Adrenal gland (tissue), 12 donors: ENCODE measurements around the gene NUDT6. TPM values are rescaled to one million over a fixed set of nuclear protein-coding genes. Genes with fewer than 3 reads are reported as not detected.

ENCODE experiments used
- DNase-seq, 7 donors: peaks; one replicate each; pipeline ENCODE4 v3.0.0-alpha.2; 2019 to 2020
- H3K27ac ChIP-seq, 5 donors: fragments of 200-600 bp; sonication (generic) in 4 of 5; 1 replicate in 3 of 5; 2 replicates in 2 of 5; pipeline versions ENCODE4 v1.5.1 to v1.8.0; 2016 to 2020; ENCODE audit warnings: mild to moderate bottlenecking in 1 of 5
- H3K27me3 ChIP-seq: fragments of 200-600 bp; 2 replicates; pipeline ENCODE4 v1.8.0; 2021
- H3K36me3 ChIP-seq, 2 donors: fragments of 200-600 bp; replicated peaks in 1 of 2; 1 replicate in 1 of 2; 2 replicates in 1 of 2; pipeline versions ENCODE4 v1.5.1 to v1.8.0; 2018 to 2022
- H3K4me1 ChIP-seq, 2 donors: fragments of 200-600 bp; replicated peaks in 1 of 2; 1 replicate in 1 of 2; 2 replicates in 1 of 2; pipeline versions ENCODE4 v1.5.1 to v1.8.0; 2018 to 2021
- H3K4me3 ChIP-seq, 4 donors: fragments of 200-600 bp; sonication (generic) in 3 of 4; one replicate each; pipeline ENCODE4 v1.5.1; 2016 to 2018
- H3K9me3 ChIP-seq, 3 donors: fragments of 200-600 bp; sonication (generic) in 1 of 3; replicated peaks in 1 of 3; 1 replicate in 2 of 3; 2 replicates in 1 of 3; pipeline versions ENCODE4 v1.5.1 to v1.8.0; 2016 to 2021
- CTCF ChIP-seq, 6 experiments: fragments of 450-650 bp in 4 of 6; fragments of 200-600 bp in 2 of 6; sonication (generic) in 1 of 6; IDR thresholded peaks; 1 replicate in 5 of 6; 2 replicates in 1 of 6; pipeline versions ENCODE4 v1.5.1 to v1.8.0; 2016 to 2021; ENCODE audit warnings: antibody characterized with exemption in 6 of 6, mild to moderate bottlenecking in 2 of 6, moderate library complexity in 1 of 6
- POLR2A ChIP-seq, 2 donors: fragments of 450-650 bp; IDR thresholded peaks; one replicate each; pipeline ENCODE4 v1.6.1; 2017; ENCODE audit warnings: antibody characterized with exemption in 2 of 2, mild to moderate bottlenecking in 2 of 2, moderate library complexity in 1 of 2
- WGBS, 4 donors: extraction: QIAGEN DNeasy Blood & Tissue Kit in 2 of 4; methylation state at CpG; one replicate each; pipeline versions ENCODE4 v1.1.5 to v1.1.7; 2013 to 2017; 5-methylcytosine and 5-hydroxymethylcytosine counted together
- intact Hi-C, 2 donors: fragments of 100-400 bp; cut with DNase I; formaldehyde crosslinking; loops; one replicate each; pipeline versions ENCODE4 v1.14.1 to v1.15.0; 2022 to 2023
- polyA plus RNA-seq, 3 donors: library from polyadenylated mRNA; stranded (reverse); fragments of 200-250 nt in 2 of 3; fragments of 350-450 nt in 1 of 3; fragmentation: Illumina TruSeq in 1 of 3; extraction: RNeasy Lipid Tissue Mini Kit (QIAGEN cat#74804) in 1 of 3; gene quantifications; one replicate each; pipeline ENCODE4 v1.2.3, GENCODE V29; 2013 to 2014
- total RNA-seq, 9 donors: library from RNA; depleted of rRNA in 4 of 9; stranded (reverse); fragments of >200 nt in 4 of 9; fragments of 120-200 nt in 1 of 9; fragmentation: NEBNext Ultra II Directional in 1 of 9; extraction: Animal tissue kit (Norgen Biotek cat#: 25700) in 1 of 9; gene quantifications; one replicate each; pipeline versions ENCODE4 v1.1.0 to v1.2.4, GENCODE V29; 2013 to 2023
- donor health status: healthy with polysubstance abuse.
- donor health status: Bipolar disorder and iron deficiency.
- donor health status: DM: yes; HTN: yes; CAD: no.
- donor health status: DM: no; HTN: no; CAD: no.
- donor health status: DM: no; HTN: no; CAD: no.
- donor health status: DM: yes; HTN: yes; CAD: no.

NUDT6 gene
- total and polyA plus RNA-seq, 12 donors, result 6.4 to 31.1 (median 15.8) TPM

DNA sequence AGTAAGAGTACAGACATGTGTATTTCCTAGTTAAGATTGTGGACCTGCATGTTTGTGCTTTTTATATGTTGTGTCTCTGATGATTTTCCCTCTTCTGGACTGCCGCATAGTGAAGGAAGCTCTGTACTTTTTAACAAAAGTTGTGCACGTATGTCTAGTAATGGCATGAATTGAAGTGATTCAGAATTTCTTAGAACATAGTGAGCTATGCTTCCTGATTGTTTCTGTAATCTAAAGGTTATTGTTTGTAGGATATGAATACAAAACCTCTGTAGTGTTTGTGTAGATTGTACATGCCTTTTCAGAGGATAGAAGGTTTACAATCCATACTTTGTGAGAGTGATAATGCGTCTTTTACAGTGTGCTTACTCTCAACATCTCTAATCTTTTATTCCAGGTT lies 37.0 kb upstream of the NUDT6 start:
- 91 to 95% (median 94%) methylated on average over 3 of the region's 3 CpGs for WGBS, 4 donors
- no peak for DNase-seq
- Histone ChIP-seq H3K36me3 (no peaks in the 10 kb centered on the region), H3K4me3 (no peak overlapping the region), H3K4me1 (peaks cover 0 to 4% of the 10 kb centered on the region in 2 donors), H3K9me3 (no peaks in the 10 kb centered on the region), H3K27ac (no peak overlapping the region), H3K27me3 (no peaks in the 10 kb centered on the region)
- TF ChIP-seq CTCF (IDR thresholded peaks at IDR 0.05) (no peak), POLR2A (IDR thresholded peaks at IDR 0.05) (no peak)
- intact Hi-C loops, result no loop called here

DNA sequence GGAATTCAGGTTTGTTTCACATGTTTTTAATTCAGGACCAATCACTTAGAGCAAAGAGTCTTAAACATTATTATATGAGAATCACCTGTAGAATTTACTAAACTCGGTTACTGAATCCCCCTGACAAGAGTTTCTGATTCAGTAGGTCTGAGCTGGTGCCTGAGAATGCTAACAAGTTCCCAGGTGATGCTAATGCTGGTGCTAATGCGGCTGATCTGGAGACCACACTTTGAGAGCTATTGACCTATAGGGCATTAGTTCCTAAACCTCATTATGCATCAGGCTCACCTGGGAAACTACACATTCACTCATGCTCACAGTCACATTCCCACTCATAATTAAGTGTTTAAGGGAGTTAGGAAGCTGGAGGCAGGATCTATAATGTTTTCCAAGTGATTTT lies 36.1 kb upstream of the NUDT6 start:
- Histone ChIP-seq H3K4me1 (peaks cover 0 to 4% of the 10 kb centered on the region in 2 donors), H3K27ac (no peak overlapping the region), H3K4me3 (no peak overlapping the region), H3K36me3 (no peaks in the 10 kb centered on the region), H3K9me3 (no peaks in the 10 kb centered on the region), H3K27me3 (no peaks in the 10 kb centered on the region)
- no peak for DNase-seq
- WGBS, 4 donors, result 49 to 99% (median 79%) methylated on average over 2 of the region's 2 CpGs
- intact Hi-C loops, result no loop called here
- TF ChIP-seq POLR2A (IDR thresholded peaks at IDR 0.05), result no peak
- TF ChIP-seq CTCF (IDR thresholded peaks at IDR 0.05), result no peak

GRCh38 chr4:122953924-122954323 lies 31.5 kb upstream of the NUDT6 start:
- 96 to 100% (median 97%) methylated on average over 3 of the region's 3 CpGs for WGBS, 4 donors
- H3K4me1 ChIP-seq, result no peaks in the 10 kb centered on the region

GRCh38 chr4:122952028-122952427 lies 29.6 kb upstream of the NUDT6 start:
- Histone ChIP-seq H3K27ac (no peak overlapping the region), H3K4me3 (no peak overlapping the region), H3K4me1 (no peaks in the 10 kb centered on the region), H3K27me3 (no peaks in the 10 kb centered on the region), H3K36me3 (peaks cover 0 to 13% of the 10 kb centered on the region in 2 donors), H3K9me3 (no peaks in the 10 kb centered on the region)
- TF ChIP-seq CTCF (IDR thresholded peaks at IDR 0.05) (no peak), POLR2A (IDR thresholded peaks at IDR 0.05) (no peak)
- no peak for DNase-seq
- intact Hi-C loops, result no loop called here
- 94 to 100% (median 99%) methylated on average over 4 of the region's 4 CpGs for WGBS, 4 donors

More at GRCh38 chr4:122953924-122954323, 31.5 kb upstream of the NUDT6 start:
- no peak overlapping the region for H3K27ac ChIP-seq
- TF ChIP-seq POLR2A (IDR thresholded peaks at IDR 0.05) (no peak), CTCF (IDR thresholded peaks at IDR 0.05) (no peak)
- no peak for DNase-seq
- peaks cover 0 to 13% of the 10 kb centered on the region in 2 donors for H3K36me3 ChIP-seq
- no peaks in the 10 kb centered on the region for H3K27me3 ChIP-seq
- H3K9me3 ChIP-seq, result no peaks in the 10 kb centered on the region
- H3K4me3 ChIP-seq, result no peak overlapping the region
- intact Hi-C loops, result no loop called here
